CD4-positive, alpha-beta T cell (primary cell): Measurements from ENCODE around the gene CEP112. TPM values are rescaled to one million over a fixed set of nuclear protein-coding genes. Genes with fewer than 3 reads are reported as not detected.

Experiments
- ATAC-seq: fragments of 200-7000 bp; cut with Tn5 transposase; one replicate; pipeline ENCODE4 v1.10.0; 2022; ENCODE audit warnings: mild to moderate bottlenecking; ENCODE audit not compliant: poor library complexity
- CTCF ChIA-PET: fragments of 350-600 bp; sonication (Branson Sonifier 250); formaldehyde crosslinking; loops from one replicate; lab custom pipeline; 2021; ENCODE audit warnings: antibody characterized with exemption, inconsistent platforms; lab: Charles Lee
- POLR2A ChIA-PET: fragments of 350-600 bp; sonication (Branson Sonifier 250); formaldehyde crosslinking; loops from one replicate; lab custom pipeline; 2021; ENCODE audit warnings: antibody characterized with exemption, inconsistent platforms; lab: Charles Lee
- DNase-seq, 14 experiments: peaks; one replicate each; pipeline ENCODE4 v3.0.0-alpha.2; 2013 to 2020; ENCODE audit warnings: mixed read lengths in 2 of 14
- H3K27ac ChIP-seq, 2 donors: one replicate each; pipeline versions ENCODE4 v1.5.1 to v1.7.0; 2013; ENCODE audit warnings: low read length in 2 of 2, low read depth in 1 of 2, mild to moderate bottlenecking in 1 of 2
- H3K27me3 ChIP-seq, 2 experiments: 1 replicate in 1 of 2; 2 replicates in 1 of 2; pipeline versions ENCODE4 v1.6.1 to v1.7.0; 2013; ENCODE audit warnings: low read length in 2 of 2, control low read depth in 1 of 2, mild to moderate bottlenecking in 1 of 2, moderate library complexity in 1 of 2; ENCODE audit not compliant: insufficient read depth in 2 of 2, control insufficient read depth in 1 of 2
- H3K36me3 ChIP-seq: one replicate; pipeline ENCODE4 v1.6.1; 2013; ENCODE audit warnings: low read length, control low read depth; ENCODE audit not compliant: insufficient read depth
- H3K4me1 ChIP-seq: one replicate; pipeline ENCODE4 v1.6.1; 2013; ENCODE audit warnings: low read length, control low read depth; ENCODE audit not compliant: insufficient read depth
- H3K4me3 ChIP-seq: one replicate; pipeline ENCODE4 v1.5.1; 2013; ENCODE audit warnings: mild to moderate bottlenecking, low read length, moderate library complexity
- H3K9me3 ChIP-seq, 2 experiments: 1 replicate in 1 of 2; 2 replicates in 1 of 2; pipeline versions ENCODE4 v1.6.1 to v1.7.0; 2013; ENCODE audit warnings: low read length in 2 of 2, mild to moderate bottlenecking in 2 of 2, control low read depth in 1 of 2, moderate library complexity in 1 of 2; ENCODE audit not compliant: control insufficient read depth in 1 of 2, insufficient read depth in 1 of 2
- H3K27ac Mint-ChIP-seq: one replicate; pipeline ENCODE4 v1.8.0; 2020; ENCODE audit warnings: mixed read lengths
- H3K27me3 Mint-ChIP-seq: one replicate; pipeline ENCODE4 v1.8.0; 2021; ENCODE audit warnings: mixed read lengths
- H3K36me3 Mint-ChIP-seq: one replicate; pipeline ENCODE4 v1.8.0; 2021; ENCODE audit warnings: low read depth, mixed read lengths
- H3K4me1 Mint-ChIP-seq: one replicate; pipeline ENCODE4 v1.8.0; 2021; ENCODE audit warnings: low read depth, mixed read lengths
- H3K4me3 Mint-ChIP-seq: one replicate; pipeline ENCODE4 v1.8.0; 2020; ENCODE audit warnings: mild to moderate bottlenecking, mixed read lengths
- H3K9me3 Mint-ChIP-seq: one replicate; pipeline ENCODE4 v1.8.0; 2020; ENCODE audit warnings: mixed read lengths
- CTCF ChIP-seq: fragments of 200-600 bp; IDR thresholded peaks from one replicate; pipeline ENCODE4 v1.8.0; 2022; ENCODE audit warnings: antibody characterized with exemption, mild to moderate bottlenecking
- intact Hi-C, 2 experiments: fragments of 100-400 bp; cut with DNase I in 1 of 2; cut with micrococcal nuclease in 1 of 2; formaldehyde crosslinking; loops; one replicate each; pipeline versions ENCODE4 v1.15.1 to v1.9.0; 2023 to 2025; cut with DNase I, micrococcal nuclease
- total RNA-seq, 174 experiments: library from RNA in 2 of 174; stranded (reverse) in 2 of 174; gene quantifications; one replicate each; pipeline ENCODE4 v1.2.3 and lab custom pipeline; 2021 to 2026

Gene CEP112
- total RNA-seq, 2 experiments from 2014 or later = 1.6 to 2.2 TPM

- Histone ChIP-seq H3K4me3 (no peak overlapping the region), H3K27ac (no peak overlapping the region), H3K9me3 (no peaks in the 10 kb centered on the region), H3K27me3 (no peaks in the 10 kb centered on the region), H3K4me1 (no peaks in the 10 kb centered on the region), H3K36me3 (no peaks in the 10 kb centered on the region)
- ChIA-PET POLR2A (no interaction called here), CTCF (no interaction called here)
- TF ChIP-seq CTCF = no peak
- DNase-seq (no peak), ATAC-seq (no peak)
- Mint-ChIP-seq H3K27me3 (no peaks in the 10 kb centered on the region), H3K9me3 (no peaks in the 10 kb centered on the region), H3K4me3 (no peak overlapping the region), H3K27ac (no peak overlapping the region), H3K4me1 (peaks cover 9% of the 10 kb centered on the region), H3K36me3 (no peaks in the 10 kb centered on the region)
- intact Hi-C loops = no loop called here
Measured at GRCh38 chr17:65660078-65660477, 531.9 kb downstream of the CEP112 start.

DNA sequence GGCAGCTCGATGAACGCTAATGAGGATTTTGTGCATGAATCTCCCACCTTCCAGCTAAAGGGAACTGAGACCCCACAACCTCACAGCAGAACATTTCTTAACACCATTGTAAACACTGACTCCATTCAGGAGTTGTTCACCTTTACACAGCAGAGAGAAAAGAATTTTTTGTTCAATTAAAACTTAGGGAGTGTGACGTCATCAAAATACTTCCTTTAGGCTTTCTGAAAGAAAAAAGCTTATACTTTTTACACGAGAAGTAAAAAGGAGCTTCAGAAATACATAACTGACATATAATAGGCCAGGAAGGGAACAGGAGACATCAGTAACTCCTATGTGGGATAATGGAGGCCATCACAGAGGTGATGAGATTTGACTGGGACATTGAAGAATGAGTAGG lies 532.4 kb downstream of the CEP112 start:
- H3K4me1 Mint-ChIP-seq = peaks cover 9% of the 10 kb centered on the region
- DNase-seq (no peak), ATAC-seq (no peak)
- no peak for TF ChIP-seq CTCF
- no peak overlapping the region for H3K27ac ChIP-seq
- ChIA-PET CTCF (no interaction called here), POLR2A (no interaction called here)
- no peak overlapping the region for H3K4me3 Mint-ChIP-seq
- no peaks in the 10 kb centered on the region for H3K9me3 Mint-ChIP-seq
- no peaks in the 10 kb centered on the region for H3K27me3 ChIP-seq
- no peak overlapping the region for H3K4me3 ChIP-seq
- H3K4me1 ChIP-seq = no peaks in the 10 kb centered on the region
- no peaks in the 10 kb centered on the region for H3K9me3 ChIP-seq
- intact Hi-C loops = no loop called here
- no peaks in the 10 kb centered on the region for H3K36me3 Mint-ChIP-seq
- H3K27me3 Mint-ChIP-seq = no peaks in the 10 kb centered on the region
- no peak overlapping the region for H3K27ac Mint-ChIP-seq
- H3K36me3 ChIP-seq = no peaks in the 10 kb centered on the region

DNA sequence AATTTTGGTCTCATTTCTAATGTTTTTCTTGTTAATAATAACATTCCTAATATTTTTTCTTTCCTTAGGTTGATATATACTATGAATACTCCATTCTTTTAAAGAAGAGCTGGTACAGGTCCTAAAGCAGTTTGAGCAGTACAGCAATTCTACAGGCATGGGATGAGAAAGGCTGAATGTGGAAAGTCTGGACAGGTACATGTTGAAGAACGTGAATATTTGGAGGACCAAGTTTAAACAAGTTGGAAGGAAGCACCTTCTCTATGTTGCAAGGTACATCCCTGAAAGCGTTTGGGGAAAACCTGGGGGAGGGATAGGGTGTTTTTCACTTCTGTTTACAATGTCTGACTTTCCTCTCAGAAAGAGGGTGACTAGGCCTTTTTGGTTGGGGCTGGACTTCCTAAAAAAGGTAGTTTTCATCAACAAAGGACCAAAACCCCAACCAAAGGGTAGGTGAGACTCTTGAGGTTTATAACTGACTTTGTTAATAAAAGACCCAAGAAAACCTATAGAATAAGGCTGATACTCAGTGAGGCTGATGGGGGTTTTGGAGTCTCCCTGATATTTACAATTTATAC lies 534.6 kb downstream of the CEP112 start:
- Mint-ChIP-seq H3K9me3 (no peaks in the 10 kb centered on the region), H3K4me1 (peaks cover 9% of the 10 kb centered on the region), H3K27ac (no peak overlapping the region), H3K27me3 (no peaks in the 10 kb centered on the region), H3K4me3 (no peak overlapping the region), H3K36me3 (no peaks in the 10 kb centered on the region)
- CTCF ChIA-PET = no interaction called here
- POLR2A ChIA-PET = interaction anchor here (0.6 kb wide), 1 partner anchor 343 kb away, joined by 3 read pairs; no protein-coding TSS in a partner anchor
- Histone ChIP-seq H3K4me3 (no peak overlapping the region), H3K27me3 (no peaks in the 10 kb centered on the region), H3K27ac (no peak overlapping the region), H3K36me3 (no peaks in the 10 kb centered on the region), H3K9me3 (no peaks in the 10 kb centered on the region), H3K4me1 (no peaks in the 10 kb centered on the region)
- no peak for TF ChIP-seq CTCF
- ATAC-seq (no peak), DNase-seq (no peak)
- intact Hi-C loops = no loop called here
